22Rv1 (cell line): ENCODE results near the gene C10orf88.

Experiments
- H3K27ac ChIP-seq: fragments of 450-650 bp; 2 replicates; pipeline ENCODE4 v1.5.1; 2017
- CTCF ChIP-seq: fragments of 450-650 bp; IDR thresholded peaks from 2 replicates; pipeline ENCODE4 v1.5.1; 2017; ENCODE audit warnings: mild to moderate bottlenecking
- ZFX ChIP-seq: fragments of 450-650 bp; IDR thresholded peaks from 2 replicates; pipeline ENCODE4 v1.6.1; 2017; ENCODE audit warnings: antibody characterized with exemption, borderline replicate concordance

C10orf88 gene

DNA sequence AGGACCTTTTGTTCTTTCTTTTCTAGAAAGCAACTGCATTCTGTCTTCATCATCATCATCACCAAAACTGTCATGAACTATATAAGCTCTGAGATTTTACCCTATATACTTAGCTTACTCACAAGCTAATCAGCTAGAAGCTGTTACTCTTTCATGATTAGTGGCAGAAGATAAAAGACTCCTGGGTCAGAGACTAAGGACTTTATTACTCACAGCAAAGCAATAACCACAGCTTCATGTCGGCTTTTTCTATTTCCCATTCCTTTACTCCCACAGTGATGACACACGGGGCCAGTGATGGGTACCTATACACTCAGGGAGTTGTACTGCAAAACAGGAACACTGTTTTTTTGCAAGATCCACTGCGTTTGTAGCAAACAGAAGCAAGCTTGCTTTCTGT is 8.4 kb upstream of the C10orf88 start:
- H3K27ac ChIP-seq: no peak overlapping the region
- TF ChIP-seq CTCF (no peak), ZFX (no peak)

GRCh38 chr10:122957474-122957873 is 3.4 kb upstream of the C10orf88 start:
- TF ChIP-seq CTCF (no peak), ZFX (no peak)
- no peak overlapping the region for H3K27ac ChIP-seq

DNA sequence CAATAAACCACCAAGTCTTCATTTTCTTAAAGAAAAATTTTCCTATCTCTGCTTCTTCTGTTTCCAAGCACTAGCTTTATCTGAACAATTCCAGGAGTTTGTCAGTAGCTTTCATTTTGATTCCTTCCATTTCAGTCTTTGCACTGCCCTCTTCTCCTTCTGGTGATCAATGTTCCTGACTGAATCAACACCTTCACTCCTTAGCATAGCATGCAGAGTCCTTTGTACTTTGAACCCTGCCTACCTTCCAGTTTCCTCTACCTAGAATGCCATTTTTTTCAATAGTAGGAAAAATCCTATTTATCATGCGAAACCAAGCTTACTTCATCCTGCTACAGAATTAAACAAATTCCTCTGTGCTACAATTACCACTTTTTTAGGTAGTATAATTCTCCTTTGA is 1.9 kb upstream of the C10orf88 start:
- TF ChIP-seq ZFX (no peak), CTCF (no peak)
- H3K27ac ChIP-seq: no peak overlapping the region

- TF ChIP-seq ZFX (no peak), CTCF (no peak)
- H3K27ac ChIP-seq: peak overlapping the region; percentile 73
Measured at GRCh38 chr10:122954731-122955050, 664 bp upstream of the C10orf88 start.

GRCh38 chr10:122949296-122949695 is 4.7 kb downstream of the C10orf88 start:
- H3K27ac ChIP-seq: no peak overlapping the region
- TF ChIP-seq CTCF: no peak
- TF ChIP-seq ZFX: no peak

DNA sequence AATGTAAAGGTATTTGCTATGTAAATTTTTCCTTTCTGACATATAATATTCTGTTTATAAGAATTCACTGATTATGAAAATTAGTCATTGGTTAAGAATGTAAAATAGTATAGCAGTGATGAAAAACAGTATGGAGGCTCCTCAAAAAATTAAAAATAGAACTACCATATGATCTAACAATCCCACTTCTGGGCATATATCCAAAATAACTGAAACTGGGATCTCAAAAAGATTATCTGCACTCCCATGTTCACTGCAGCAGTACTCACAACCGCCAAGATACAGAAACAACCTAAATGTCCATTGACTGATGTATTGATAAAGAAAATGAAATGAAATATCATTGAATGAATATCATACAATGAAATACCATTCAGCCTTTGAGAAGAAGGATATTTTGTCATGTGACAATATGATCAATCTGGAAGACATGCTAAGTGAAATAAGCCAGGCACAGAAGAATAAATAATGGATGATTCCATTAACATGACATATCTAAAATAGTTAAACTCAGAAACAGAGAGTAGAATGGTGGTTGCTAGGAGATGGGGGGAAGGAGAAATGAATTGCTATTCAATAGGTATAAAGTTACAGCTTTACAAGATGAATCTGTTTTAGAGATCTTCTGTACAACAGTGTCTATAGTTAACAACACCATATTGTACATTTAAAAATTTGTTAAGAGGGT is 14.0 kb downstream of the C10orf88 start:
- no peak for TF ChIP-seq ZFX
- TF ChIP-seq CTCF: no peak
- H3K27ac ChIP-seq: no peak overlapping the region

- H3K27ac ChIP-seq: no peak overlapping the region
- TF ChIP-seq CTCF: no peak
- TF ChIP-seq ZFX: no peak
Measured at GRCh38 chr10:122939133-122939855, 14.7 kb downstream of the C10orf88 start.
